Hepatocyte (in vitro differentiated cells): Measurements from ENCODE around the gene PACSIN2.
A peak's percentile ranks its signal among the peaks of the same experiment; 100 is the strongest.

Experiments used
- CTCF ChIP-seq: fragments of 200-600 bp; sonication (generic); IDR thresholded peaks from 2 replicates; pipeline ENCODE4 v1.5.1; 2016; ENCODE audit warnings: antibody characterized with exemption, mild to moderate bottlenecking; ENCODE audit not compliant: poor library complexity
- EZH2phosphoT487 ChIP-seq: fragments of 200-600 bp; sonication (generic); IDR thresholded peaks from one replicate; pipeline ENCODE4 v1.6.1; 2018; ENCODE audit warnings: antibody characterized with exemption, mild to moderate bottlenecking, low read depth, moderate library complexity; ENCODE audit not compliant: unreplicated experiment, severe bottlenecking

GRCh38 chr22:42820045-42820763 lies 194.7 kb downstream of the PACSIN2 start:
- TF ChIP-seq EZH2phosphoT487 (no peak), CTCF (peak; percentile 52)
